ENCODE measurements around the gene BBC3. TPM values are rescaled to one million over a fixed set of nuclear protein-coding genes. Genes with fewer than 3 reads are reported as not detected.
"Not testable (repeated sequence)": the region's sequence is repeated elsewhere in the genome, so short reads cannot be mapped to it uniquely, and the experiment has no call there.

Gene BBC3
- total RNA-seq, 2 donors from 2014 or later, result 2.5 to 2.9 TPM

DNA sequence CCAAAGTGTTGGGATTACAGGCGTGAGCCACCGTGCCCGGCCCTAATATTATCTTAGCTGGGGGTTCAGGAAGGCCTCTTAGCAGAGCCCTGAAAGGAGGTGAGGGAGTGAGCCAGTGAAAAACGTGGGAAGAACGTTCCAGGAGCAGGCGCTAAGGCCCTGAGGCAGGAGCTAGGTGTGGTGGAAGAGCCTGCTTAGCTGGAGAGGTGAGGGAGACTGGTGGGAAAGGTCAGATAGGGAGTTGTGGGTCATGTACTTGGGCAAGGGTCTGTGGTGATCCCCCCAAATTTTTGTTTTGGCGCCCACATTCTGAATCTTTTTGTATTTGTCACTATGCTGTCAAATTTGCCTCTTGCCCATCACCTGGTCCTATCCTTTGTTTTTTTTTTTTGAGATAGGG lies 38.6 kb upstream of the BBC3 start:
- no peak for DNase-seq (ENCODE audit: low spot score)
- peaks cover 63% of the 10 kb centered on the region for H3K36me3 ChIP-seq
- H3K27me3 ChIP-seq, result no peaks in the 10 kb centered on the region
- no peak overlapping the region for H3K4me3 ChIP-seq
- H3K27ac ChIP-seq, result no peak overlapping the region
- peaks cover 0 to 11% of the 10 kb centered on the region in 2 donors for H3K4me1 ChIP-seq
- TF ChIP-seq CTCF (IDR thresholded peaks at IDR 0.05), result no peak
- no peaks in the 10 kb centered on the region for H3K9me3 ChIP-seq

DNA sequence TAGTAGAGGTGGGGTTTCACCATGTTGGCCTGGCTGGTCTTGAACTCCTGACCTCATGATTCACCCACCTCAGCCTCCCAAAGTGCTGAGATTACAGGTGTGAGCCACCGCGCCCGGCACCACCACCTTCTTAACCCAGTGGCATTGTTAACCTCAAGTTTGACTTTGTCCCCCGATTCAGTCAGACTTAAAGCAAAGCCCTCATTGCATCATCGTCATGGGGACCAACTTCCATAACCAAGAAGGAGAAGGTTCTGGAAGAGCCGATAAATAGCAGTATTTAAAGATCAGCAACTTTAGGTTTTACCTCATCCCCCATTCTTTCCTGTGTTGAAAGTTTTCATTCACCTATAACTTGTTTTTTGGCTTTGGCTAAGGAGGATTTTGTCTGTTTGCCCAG lies 37.0 kb upstream of the BBC3 start:
- no peak for TF ChIP-seq CTCF (IDR thresholded peaks at IDR 0.05)
- no peak for DNase-seq (ENCODE audit: low spot score)
- H3K9me3 ChIP-seq, result no peaks in the 10 kb centered on the region
- H3K4me1 ChIP-seq, result peaks cover 0 to 7% of the 10 kb centered on the region in 2 donors
- no peak overlapping the region for H3K4me3 ChIP-seq
- H3K36me3 ChIP-seq, result peaks cover 77% of the 10 kb centered on the region
- no peaks in the 10 kb centered on the region for H3K27me3 ChIP-seq
- H3K27ac ChIP-seq, result no peak overlapping the region

- H3K27me3 ChIP-seq, result no peaks in the 10 kb centered on the region
- DNase-seq (ENCODE audit: low spot score), result no peak
- H3K4me3 ChIP-seq, result no peak overlapping the region
- peaks cover 84% of the 10 kb centered on the region for H3K36me3 ChIP-seq
- peaks cover 0 to under 1% of the 10 kb centered on the region in 2 donors for H3K4me1 ChIP-seq
- H3K27ac ChIP-seq, result no peak overlapping the region
- TF ChIP-seq CTCF (IDR thresholded peaks at IDR 0.05), result no peak
- H3K9me3 ChIP-seq, result no peaks in the 10 kb centered on the region
These were observed 36.4 kb upstream of the BBC3 start for GRCh38 chr19:47267350-47267759.

- DNase-seq (ENCODE audit: low spot score), result no peak
- H3K4me3 ChIP-seq, result no peak overlapping the region
- H3K36me3 ChIP-seq, result peaks cover 92% of the 10 kb centered on the region
These were observed 35.5 kb upstream of the BBC3 start for GRCh38 chr19:47266401-47266941.

GRCh38 chr19:47264629-47265028 lies 33.6 kb upstream of the BBC3 start:
- TF ChIP-seq CTCF (IDR thresholded peaks at IDR 0.05), result no peak
- no peaks in the 10 kb centered on the region for H3K4me1 ChIP-seq
- no peak overlapping the region for H3K27ac ChIP-seq
- H3K36me3 ChIP-seq, result peaks cover 92% of the 10 kb centered on the region
- H3K4me3 ChIP-seq, result no peak overlapping the region
- no peaks in the 10 kb centered on the region for H3K27me3 ChIP-seq
- H3K9me3 ChIP-seq, result no peaks in the 10 kb centered on the region
- DNase-seq (ENCODE audit: low spot score), result no peak

More at GRCh38 chr19:47266401-47266941, 35.5 kb upstream of the BBC3 start:
- H3K9me3 ChIP-seq, result no peaks in the 10 kb centered on the region
- no peak for TF ChIP-seq CTCF (IDR thresholded peaks at IDR 0.05)
- no peaks in the 10 kb centered on the region for H3K27me3 ChIP-seq
- no peak overlapping the region for H3K27ac ChIP-seq
- no peaks in the 10 kb centered on the region for H3K4me1 ChIP-seq

DNA sequence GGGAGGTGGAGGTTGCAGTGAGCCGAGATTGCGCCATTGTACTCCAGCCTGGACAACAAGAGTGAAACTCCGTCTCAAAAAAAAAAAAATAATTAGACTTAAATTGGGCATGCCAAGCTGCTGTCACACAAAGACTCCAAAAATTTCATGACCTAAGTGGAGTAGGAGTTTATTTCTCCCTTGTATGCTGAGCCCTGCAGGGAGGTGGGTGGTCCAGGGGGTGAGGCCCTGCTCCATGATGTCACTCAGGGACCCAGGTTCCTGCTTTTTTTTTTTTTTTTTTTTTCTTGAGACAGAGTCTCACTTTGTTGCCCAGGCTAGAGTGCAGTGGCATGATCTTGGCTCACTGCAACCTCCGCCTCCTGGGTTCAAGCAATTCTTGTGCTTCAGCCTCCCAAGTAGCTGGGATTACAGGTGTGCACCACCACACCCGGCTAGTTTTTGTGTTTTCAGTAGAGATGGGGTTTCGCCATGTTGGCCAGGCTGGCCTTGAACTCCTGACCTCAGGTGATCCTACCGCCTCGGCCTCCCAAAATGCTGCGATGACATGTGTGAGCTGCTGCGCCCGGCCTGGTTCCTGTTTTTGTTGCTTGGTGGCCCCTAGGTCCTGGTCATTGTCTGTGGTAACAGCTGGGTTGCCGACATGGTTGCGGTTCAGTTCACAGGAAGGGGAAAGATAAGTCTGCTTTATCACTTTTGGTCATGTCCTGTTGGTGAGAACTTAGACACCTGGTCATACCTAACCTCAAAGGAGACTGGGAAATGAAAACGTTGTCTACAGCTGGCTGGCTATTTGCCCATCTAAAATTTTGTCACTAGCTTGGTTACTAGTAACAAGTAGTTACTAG lies 31.2 kb upstream of the BBC3 start:
- not testable (repeated sequence) for H3K4me3 ChIP-seq; DNase-seq (ENCODE audit: low spot score); H3K27ac ChIP-seq; H3K9me3 ChIP-seq; H3K27me3 ChIP-seq
- Histone ChIP-seq H3K36me3 (peaks cover 87% of the 10 kb centered on the region), H3K4me1 (peaks cover 0 to 20% of the 10 kb centered on the region in 2 donors)

Measured in right atrium auricular region (tissue), 2 donors.